ENCODE data around the gene LSAMP. TPM values are rescaled to one million over a fixed set of nuclear protein-coding genes. Genes with fewer than 3 reads are reported as not detected.
A peak's percentile ranks its signal among the peaks of the same experiment; 100 is the strongest.

LSAMP gene
- total RNA-seq, 1 donor from 2014 or later, result 16.4 TPM

- Histone ChIP-seq H3K27me3 (ENCODE audit: insufficient read depth, low read length) (no peaks in the 10 kb centered on the region), H3K36me3 (ENCODE audit: insufficient read depth, low read length) (no peaks in the 10 kb centered on the region), H3K4me3 (ENCODE audit: insufficient read depth, low read depth, low read length) (no peak overlapping the region), H2AFZ (ENCODE audit: low read depth, low read length) (no peak overlapping the region), H4K20me1 (ENCODE audit: insufficient read depth, low read length) (no peaks in the 10 kb centered on the region), H3K4me2 (ENCODE audit: low read length) (no peak overlapping the region), H3K27ac (ENCODE audit: low read depth, low read length) (no peak overlapping the region), H3K9ac (ENCODE audit: low read length) (no peak overlapping the region), H3K9me3 (ENCODE audit: insufficient read depth, low read depth, low read length) (no peaks in the 10 kb centered on the region), H3K4me1 (ENCODE audit: insufficient read depth, low read length) (no peaks in the 10 kb centered on the region), H3K79me2 (ENCODE audit: insufficient read depth, low read length) (no peaks in the 10 kb centered on the region)
- Mint-ChIP-seq H3K27ac (ENCODE audit: unreplicated experiment) (no peak overlapping the region), H3K9me3 (ENCODE audit: unreplicated experiment) (peaks cover 9% of the 10 kb centered on the region), H3K27me3 (ENCODE audit: low read depth, unreplicated experiment) (peaks cover 2% of the 10 kb centered on the region), H3K4me3 (ENCODE audit: unreplicated experiment) (no peak overlapping the region), H3K4me1 (ENCODE audit: low read depth, unreplicated experiment) (no peaks in the 10 kb centered on the region), H3K36me3 (ENCODE audit: low read depth, unreplicated experiment) (peaks cover 1% of the 10 kb centered on the region)
- no peak for DNase-seq (ENCODE audit: low read depth)
- no peak for FAIRE-seq
- no peak for TF ChIP-seq CTCF (IDR thresholded peaks at IDR 0.05; ENCODE audit: insufficient read depth, low read depth, low read length)
- no peak for TF ChIP-seq EZH2 (IDR thresholded peaks at IDR 0.05; ENCODE audit: insufficient read depth, low read length)
Measured at GRCh38 chr3:116483135-116483534, 37.8 kb upstream of the LSAMP start.

GRCh38 chr3:116476691-116477090, 31.4 kb upstream of the LSAMP start:
- TF ChIP-seq CTCF (IDR thresholded peaks at IDR 0.05; ENCODE audit: insufficient read depth, low read depth, low read length) (no peak), EZH2 (IDR thresholded peaks at IDR 0.05; ENCODE audit: insufficient read depth, low read length) (no peak)
- peaks cover 27% of the 10 kb centered on the region for H3K4me1 Mint-ChIP-seq (ENCODE audit: low read depth, unreplicated experiment)
- H3K27ac Mint-ChIP-seq (ENCODE audit: unreplicated experiment), result no peak overlapping the region
- no peaks in the 10 kb centered on the region for H3K27me3 Mint-ChIP-seq (ENCODE audit: low read depth, unreplicated experiment)
- FAIRE-seq (no peak), DNase-seq (ENCODE audit: low read depth) (no peak)
- Histone ChIP-seq H3K4me1 (ENCODE audit: insufficient read depth, low read length) (peaks cover 3% of the 10 kb centered on the region), H3K27me3 (ENCODE audit: insufficient read depth, low read length) (no peaks in the 10 kb centered on the region), H3K4me3 (ENCODE audit: insufficient read depth, low read depth, low read length) (no peak overlapping the region), H3K79me2 (ENCODE audit: insufficient read depth, low read length) (no peaks in the 10 kb centered on the region), H3K27ac (ENCODE audit: low read depth, low read length) (no peak overlapping the region), H3K36me3 (ENCODE audit: insufficient read depth, low read length) (no peaks in the 10 kb centered on the region), H4K20me1 (ENCODE audit: insufficient read depth, low read length) (no peaks in the 10 kb centered on the region), H3K9me3 (ENCODE audit: insufficient read depth, low read depth, low read length) (no peaks in the 10 kb centered on the region), H3K4me2 (ENCODE audit: low read length) (no peak overlapping the region), H2AFZ (ENCODE audit: low read depth, low read length) (no peak overlapping the region), H3K9ac (ENCODE audit: low read length) (no peak overlapping the region)
- peaks cover 8% of the 10 kb centered on the region for H3K9me3 Mint-ChIP-seq (ENCODE audit: unreplicated experiment)
- H3K36me3 Mint-ChIP-seq (ENCODE audit: low read depth, unreplicated experiment), result peaks cover 1% of the 10 kb centered on the region
- no peak overlapping the region for H3K4me3 Mint-ChIP-seq (ENCODE audit: unreplicated experiment)

GRCh38 chr3:116474801-116475200, 29.5 kb upstream of the LSAMP start:
- no peaks in the 10 kb centered on the region for H4K20me1 ChIP-seq (ENCODE audit: insufficient read depth, low read length)
- FAIRE-seq (no peak), DNase-seq (ENCODE audit: low read depth) (peak; percentile 59)
- H3K4me3 ChIP-seq (ENCODE audit: insufficient read depth, low read depth, low read length), result no peak overlapping the region
- no peaks in the 10 kb centered on the region for H3K79me2 ChIP-seq (ENCODE audit: insufficient read depth, low read length)
- Mint-ChIP-seq H3K4me1 (ENCODE audit: low read depth, unreplicated experiment) (peaks cover 29% of the 10 kb centered on the region), H3K27me3 (ENCODE audit: low read depth, unreplicated experiment) (no peaks in the 10 kb centered on the region), H3K27ac (ENCODE audit: unreplicated experiment) (peak overlapping the region; percentile 15), H3K36me3 (ENCODE audit: low read depth, unreplicated experiment) (peaks cover 1% of the 10 kb centered on the region), H3K4me3 (ENCODE audit: unreplicated experiment) (no peak overlapping the region), H3K9me3 (ENCODE audit: unreplicated experiment) (peaks cover 4% of the 10 kb centered on the region)
- H3K27me3 ChIP-seq (ENCODE audit: insufficient read depth, low read length), result no peaks in the 10 kb centered on the region
- H2AFZ ChIP-seq (ENCODE audit: low read depth, low read length), result no peak overlapping the region
- no peak overlapping the region for H3K4me2 ChIP-seq (ENCODE audit: low read length)
- no peak overlapping the region for H3K9ac ChIP-seq (ENCODE audit: low read length)
- TF ChIP-seq CTCF (IDR thresholded peaks at IDR 0.05; ENCODE audit: insufficient read depth, low read depth, low read length), result no peak
- no peak overlapping the region for H3K27ac ChIP-seq (ENCODE audit: low read depth, low read length)
- H3K4me1 ChIP-seq (ENCODE audit: insufficient read depth, low read length), result peaks cover 3% of the 10 kb centered on the region
- no peaks in the 10 kb centered on the region for H3K9me3 ChIP-seq (ENCODE audit: insufficient read depth, low read depth, low read length)
- H3K36me3 ChIP-seq (ENCODE audit: insufficient read depth, low read length), result no peaks in the 10 kb centered on the region

All from astrocyte (in vitro differentiated cells and primary cell).